Left lobe of liver (tissue), 2 donors: ENCODE results near the gene MEGF11. TPM values are rescaled to one million over a fixed set of nuclear protein-coding genes. Genes with fewer than 3 reads are reported as not detected.
A peak's percentile ranks its signal among the peaks of the same experiment; 100 is the strongest.

Experiments used
- ATAC-seq: fragments of 200-7000 bp; cut with Tn5 transposase; one replicate; pipeline ENCODE4 v1.9.1; 2020; ENCODE audit warnings: mild to moderate bottlenecking, moderate library complexity
- DNase-seq: peaks from one replicate; pipeline ENCODE4 v3.0.0-alpha.2; 2020; ENCODE audit warnings: low spot score
- total RNA-seq: library from RNA; stranded (reverse); gene quantifications from one replicate; pipeline ENCODE4 v1.2.1, GENCODE V29; 2021
- donor health status: DM: no; HTN: no; CAD: no; lungs with moderate emphysema.
- donor health status: DM: no; HTN: yes; CAD: no.

Gene MEGF11
- total RNA-seq, 1 donor from 2014 or later: not detected

DNA sequence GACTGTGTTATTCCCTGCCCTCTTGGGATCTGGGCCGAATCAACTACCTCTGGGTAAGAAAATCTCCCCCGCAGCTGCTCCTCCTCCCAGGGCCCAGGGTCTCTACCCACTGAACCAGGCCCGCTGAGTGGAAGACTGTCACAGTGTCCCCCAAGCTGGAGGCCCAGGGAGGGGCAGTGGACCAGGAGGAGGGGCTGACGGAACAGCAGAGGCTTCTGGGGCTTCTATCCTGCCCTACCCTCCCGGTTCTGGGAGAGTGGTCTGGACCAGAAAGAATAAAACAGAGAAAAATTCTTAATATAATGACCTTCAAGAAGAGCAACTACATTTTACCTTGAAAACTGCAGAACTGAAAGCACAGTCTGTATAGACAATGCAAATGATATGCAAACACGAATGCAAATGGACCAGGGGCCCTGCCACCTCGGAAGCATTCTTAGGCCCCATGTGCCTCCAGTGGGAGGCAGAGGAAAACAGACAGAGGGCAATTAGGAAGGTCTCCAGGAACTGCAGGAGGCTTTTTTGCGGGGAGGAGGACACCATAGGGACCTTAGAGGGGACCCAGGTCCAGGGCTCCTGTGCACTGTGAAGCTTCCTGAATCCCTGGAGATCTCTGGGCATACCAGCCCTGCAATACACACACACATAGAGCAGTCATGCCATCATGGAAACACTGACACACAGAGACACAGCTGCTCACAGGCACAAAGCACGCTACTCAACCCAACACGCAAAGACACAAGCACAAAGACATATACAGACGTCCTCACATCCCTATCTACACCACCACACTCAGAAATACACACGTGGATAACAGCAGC, 12.3 kb downstream of the MEGF11 start:
- ATAC-seq (no peak), DNase-seq (no peak)

GRCh38 chr15:66240240-66240794, 13.2 kb downstream of the MEGF11 start:
- ATAC-seq (no peak), DNase-seq (no peak)

- ATAC-seq (no peak), DNase-seq (no peak)
Observed at GRCh38 chr15:66239514-66239913, 14.0 kb downstream of the MEGF11 start.

GRCh38 chr15:66238318-66238717, 15.2 kb downstream of the MEGF11 start:
- ATAC-seq (no peak), DNase-seq (no peak)

DNA sequence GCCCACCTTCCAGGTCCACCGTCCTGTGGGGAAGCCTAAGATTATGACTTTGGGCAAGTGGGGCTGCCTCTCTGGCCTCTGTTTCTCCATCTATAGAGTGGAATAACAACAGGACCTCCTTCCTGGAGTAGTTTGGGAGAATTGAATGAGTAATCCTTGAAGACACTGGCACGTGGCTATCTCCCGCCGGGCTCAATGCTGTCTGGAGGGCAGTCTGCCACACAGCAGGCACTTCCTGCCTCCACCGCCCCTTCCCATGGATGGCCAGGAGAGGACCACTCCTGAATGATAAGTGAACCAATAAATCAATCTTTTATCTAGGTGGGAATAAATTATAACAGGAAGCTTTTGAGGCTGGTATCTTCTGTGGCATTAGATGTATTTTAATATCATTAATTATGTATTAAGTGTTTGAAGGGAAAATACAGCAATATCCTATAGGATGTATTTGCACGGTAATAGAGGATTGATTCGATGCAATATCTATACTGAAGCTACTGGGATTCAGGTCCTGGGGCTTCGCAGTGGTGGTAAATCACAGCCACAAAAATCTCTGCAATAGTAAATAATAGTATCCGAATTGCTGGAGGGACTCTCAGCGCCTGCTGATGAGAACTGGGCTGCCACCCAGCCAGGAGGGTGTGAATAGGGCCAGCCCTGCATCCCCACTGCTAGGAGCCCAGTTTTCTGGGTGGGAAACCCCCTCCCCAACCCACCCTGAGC, 15.9 kb downstream of the MEGF11 start:
- no peak for ATAC-seq
- DNase-seq: no peak

DNA sequence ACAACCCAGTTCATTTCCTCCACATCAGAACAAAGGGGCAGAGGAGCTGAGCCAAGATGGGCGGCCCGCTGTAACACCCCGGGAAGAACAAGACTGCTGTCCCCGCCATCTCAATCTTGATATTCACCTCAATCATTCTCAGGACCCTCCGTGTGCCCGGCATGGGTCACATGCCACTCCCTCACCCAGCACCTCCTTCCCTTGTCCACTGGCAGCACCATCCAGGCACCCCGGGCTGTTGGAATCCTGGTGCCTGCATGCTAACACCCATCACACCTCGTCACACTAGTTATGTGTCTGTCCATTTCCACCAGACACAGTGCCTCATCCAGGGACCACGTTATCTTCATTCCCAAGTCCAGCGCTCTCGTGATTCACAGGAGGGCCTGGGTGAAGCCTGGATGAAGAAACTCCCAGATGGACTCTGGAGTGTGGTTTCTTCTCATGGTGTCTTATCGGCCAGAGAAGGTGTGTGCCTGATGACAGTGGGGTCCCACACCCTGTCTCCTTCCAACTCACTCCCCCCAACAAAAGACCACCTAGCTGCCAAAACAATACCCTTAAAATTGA, 16.7 kb downstream of the MEGF11 start:
- DNase-seq (no peak), ATAC-seq (no peak)

DNA sequence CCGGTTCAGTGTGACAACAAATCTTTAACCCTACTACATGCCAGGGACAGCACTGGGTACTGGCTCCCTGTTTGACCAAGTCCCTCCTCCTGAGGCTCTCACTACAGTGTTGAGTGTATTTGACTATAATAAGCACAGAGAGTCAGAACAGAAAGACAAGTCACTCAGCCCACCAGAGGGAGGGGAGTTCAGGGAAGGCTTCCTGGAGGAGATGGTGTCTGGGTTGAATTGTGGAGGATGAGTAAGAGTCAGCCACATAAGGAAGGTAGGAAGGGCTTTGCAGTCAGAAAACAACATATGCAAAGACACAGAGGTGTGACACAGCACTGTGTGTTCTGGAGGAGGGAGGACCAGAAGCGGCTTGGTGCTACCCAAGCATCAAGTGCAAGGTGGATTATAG, 17.7 kb downstream of the MEGF11 start:
- no peak for ATAC-seq
- no peak for DNase-seq

GRCh38 chr15:66234798-66235197, 18.8 kb downstream of the MEGF11 start:
- DNase-seq: no peak
- no peak for ATAC-seq

GRCh38 chr15:66233487-66234415, 19.8 kb downstream of the MEGF11 start:
- no peak for ATAC-seq
- DNase-seq: no peak

DNA sequence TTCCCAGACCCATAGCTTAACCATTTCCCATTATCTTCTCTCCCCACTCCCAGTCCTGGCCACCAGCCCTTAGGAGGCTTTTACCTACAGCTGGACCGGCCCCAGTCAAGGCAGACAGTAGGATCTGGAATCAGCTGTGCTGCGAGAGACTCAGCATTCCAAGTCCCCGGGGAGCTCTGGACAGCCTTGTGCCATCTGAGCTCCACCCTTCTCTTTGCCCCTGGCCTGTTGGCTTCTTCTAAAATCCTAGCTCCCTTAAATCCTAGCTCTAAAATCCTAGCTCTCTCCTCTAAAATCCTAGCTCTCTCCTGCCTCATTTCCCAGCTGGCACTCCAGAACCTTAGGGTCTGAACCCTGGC, 21.3 kb downstream of the MEGF11 start:
- DNase-seq: no peak
- no peak for ATAC-seq

- DNase-seq (no peak), ATAC-seq (no peak)
Observed at GRCh38 chr15:66231394-66232266, 21.9 kb downstream of the MEGF11 start.

DNA sequence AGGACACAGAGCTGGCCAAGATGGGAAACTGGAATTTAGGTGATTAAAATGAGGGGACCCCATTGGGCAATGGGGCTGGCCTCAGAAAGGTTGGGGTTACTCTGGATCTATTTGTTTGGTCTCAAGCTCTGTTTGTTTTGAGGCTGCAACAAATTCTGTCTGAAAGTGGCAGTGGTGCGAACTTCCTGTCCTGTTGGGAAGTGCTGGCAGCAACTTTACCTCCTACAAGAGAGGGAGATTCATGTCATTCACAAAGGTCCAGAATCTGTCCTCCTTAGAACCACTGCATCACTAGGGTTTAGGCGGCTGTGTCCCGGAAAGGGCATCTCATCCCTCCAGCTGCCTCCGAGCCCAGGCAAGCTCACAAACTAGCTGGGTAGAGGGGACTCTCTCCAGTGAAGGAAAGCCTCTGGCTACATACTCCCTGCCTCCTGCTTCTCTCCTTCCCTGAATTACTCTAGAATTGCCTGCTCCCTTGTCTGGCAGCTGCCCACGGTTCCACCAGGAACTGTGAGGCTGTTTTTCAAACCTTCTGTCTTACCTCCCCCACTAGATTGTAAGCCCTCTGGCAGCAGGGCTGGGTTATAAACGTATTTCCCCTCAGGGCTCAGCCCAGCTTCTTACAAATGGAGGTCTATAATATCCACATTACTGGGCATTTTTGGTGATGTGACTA, 23.6 kb downstream of the MEGF11 start:
- DNase-seq: no peak
- no peak for ATAC-seq

GRCh38 chr15:66228807-66229735, 24.5 kb downstream of the MEGF11 start:
- DNase-seq (no peak), ATAC-seq (no peak)

- DNase-seq (no peak), ATAC-seq (no peak)
Observed at GRCh38 chr15:66226736-66227135, 26.8 kb downstream of the MEGF11 start.

DNA sequence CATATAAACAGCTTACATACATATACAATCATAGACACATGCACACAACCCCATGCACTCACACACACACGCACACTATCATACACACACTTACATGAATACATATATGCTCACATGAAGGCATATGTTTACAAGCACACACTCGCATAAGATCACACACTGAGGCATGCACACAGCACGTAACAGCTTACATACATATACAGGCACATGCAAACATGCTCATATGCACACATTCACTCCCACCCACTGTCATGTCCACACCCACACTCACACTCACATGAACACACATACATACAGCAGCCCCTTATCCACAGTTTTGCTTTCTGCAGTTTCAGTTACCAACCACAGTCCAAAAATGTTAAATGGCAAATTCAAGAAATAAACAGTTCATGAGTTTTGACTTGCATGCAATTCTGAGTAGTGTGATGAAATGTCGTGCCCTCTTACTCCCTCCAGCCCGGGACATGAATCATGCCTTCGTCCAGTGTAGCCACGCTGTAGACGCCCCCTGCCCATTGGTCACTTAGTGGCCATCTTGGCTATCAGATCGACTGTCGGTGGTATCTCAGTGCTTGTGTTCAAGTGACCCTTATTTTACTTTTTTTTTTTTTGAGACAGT, 27.8 kb downstream of the MEGF11 start:
- ATAC-seq (no peak), DNase-seq (no peak)

- ATAC-seq (peak; percentile 53), DNase-seq (no peak)
Observed at GRCh38 chr15:66224946-66225345, 28.6 kb downstream of the MEGF11 start.
